DMS53 treated with DMSO at 0.1 percent for 48 hours (cell line): ENCODE results near the gene TOM1L2.
A peak's percentile ranks its signal among the peaks of the same experiment; 100 is the strongest.

ENCODE experiments used
- DNase-seq: peaks from one replicate; lab custom pipeline; 2025; ENCODE audit not compliant: unreplicated experiment; lab: John Stamatoyannopoulos, UW

TOM1L2 gene

GRCh38 chr17:17880577-17881196, 91.5 kb downstream of the TOM1L2 start:
- no peak for DNase-seq

DNA sequence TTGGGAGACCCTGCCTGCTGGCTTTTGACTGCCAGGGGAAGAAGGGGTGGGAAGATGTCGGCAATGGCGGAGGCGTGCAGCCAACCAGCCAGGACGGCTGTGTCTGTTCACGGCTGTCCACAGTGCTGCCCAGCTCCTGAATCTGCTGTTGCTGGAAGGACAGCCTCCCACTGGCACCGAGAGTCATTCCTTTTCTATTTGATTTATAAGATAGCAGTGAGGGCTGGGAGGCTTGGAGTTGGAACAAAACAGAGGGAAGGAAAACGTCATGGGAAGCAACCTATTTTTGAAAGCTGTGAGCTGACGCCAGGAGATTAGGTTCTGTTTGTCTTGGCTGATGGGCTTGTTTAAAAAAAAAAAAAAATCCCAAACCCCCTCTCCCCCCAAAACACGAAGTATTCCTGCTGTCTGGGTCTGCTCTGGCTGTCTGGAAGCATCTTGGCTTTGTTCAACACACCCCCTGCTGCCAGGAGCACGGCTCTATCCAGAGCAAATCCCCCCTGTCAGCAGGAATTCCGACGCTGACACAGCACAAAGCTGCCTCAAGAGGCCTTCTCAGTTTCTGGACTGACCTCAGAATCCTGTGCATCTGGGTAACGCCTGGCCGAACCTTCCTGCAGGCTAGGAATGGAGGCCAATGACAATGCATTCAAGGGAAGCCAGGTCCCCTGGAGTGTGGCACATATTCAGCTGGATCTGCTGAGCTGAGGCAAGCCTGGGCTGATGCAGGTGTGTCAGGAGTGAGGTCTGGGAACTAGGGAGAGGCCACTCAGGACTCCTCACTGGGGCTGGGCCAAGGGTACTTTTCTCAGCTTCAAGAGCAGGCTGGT, 94.5 kb downstream of the TOM1L2 start:
- DNase-seq: no peak

GRCh38 chr17:17876959-17877528, 95.2 kb downstream of the TOM1L2 start:
- DNase-seq: no peak

- DNase-seq: no peak
These were observed 97.7 kb downstream of the TOM1L2 start for GRCh38 chr17:17874478-17874877.

GRCh38 chr17:17873450-17873991, 98.7 kb downstream of the TOM1L2 start:
- DNase-seq: no peak

GRCh38 chr17:17872547-17873345, 99.5 kb downstream of the TOM1L2 start:
- DNase-seq: no peak

DNA sequence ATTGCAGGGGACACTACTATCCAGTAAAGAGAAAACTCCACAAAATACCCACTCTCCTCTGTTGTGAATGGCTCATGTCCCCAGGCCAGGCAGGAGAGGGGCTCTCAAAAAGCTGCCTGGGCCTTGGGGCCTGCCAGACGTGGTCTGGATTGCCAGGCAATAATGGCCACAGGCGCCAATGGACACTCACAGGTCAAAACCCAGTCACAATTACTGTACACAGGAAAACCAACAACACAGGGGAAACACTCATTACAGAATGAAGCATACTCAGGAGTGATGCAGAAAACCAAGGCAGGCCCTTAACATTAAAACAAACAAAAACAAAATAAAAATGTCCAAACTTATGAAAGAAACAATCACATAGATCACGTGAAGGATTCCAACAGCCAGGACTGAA, 100.3 kb downstream of the TOM1L2 start:
- DNase-seq: no peak

GRCh38 chr17:17870247-17870646, 102.0 kb downstream of the TOM1L2 start:
- no peak for DNase-seq

DNA sequence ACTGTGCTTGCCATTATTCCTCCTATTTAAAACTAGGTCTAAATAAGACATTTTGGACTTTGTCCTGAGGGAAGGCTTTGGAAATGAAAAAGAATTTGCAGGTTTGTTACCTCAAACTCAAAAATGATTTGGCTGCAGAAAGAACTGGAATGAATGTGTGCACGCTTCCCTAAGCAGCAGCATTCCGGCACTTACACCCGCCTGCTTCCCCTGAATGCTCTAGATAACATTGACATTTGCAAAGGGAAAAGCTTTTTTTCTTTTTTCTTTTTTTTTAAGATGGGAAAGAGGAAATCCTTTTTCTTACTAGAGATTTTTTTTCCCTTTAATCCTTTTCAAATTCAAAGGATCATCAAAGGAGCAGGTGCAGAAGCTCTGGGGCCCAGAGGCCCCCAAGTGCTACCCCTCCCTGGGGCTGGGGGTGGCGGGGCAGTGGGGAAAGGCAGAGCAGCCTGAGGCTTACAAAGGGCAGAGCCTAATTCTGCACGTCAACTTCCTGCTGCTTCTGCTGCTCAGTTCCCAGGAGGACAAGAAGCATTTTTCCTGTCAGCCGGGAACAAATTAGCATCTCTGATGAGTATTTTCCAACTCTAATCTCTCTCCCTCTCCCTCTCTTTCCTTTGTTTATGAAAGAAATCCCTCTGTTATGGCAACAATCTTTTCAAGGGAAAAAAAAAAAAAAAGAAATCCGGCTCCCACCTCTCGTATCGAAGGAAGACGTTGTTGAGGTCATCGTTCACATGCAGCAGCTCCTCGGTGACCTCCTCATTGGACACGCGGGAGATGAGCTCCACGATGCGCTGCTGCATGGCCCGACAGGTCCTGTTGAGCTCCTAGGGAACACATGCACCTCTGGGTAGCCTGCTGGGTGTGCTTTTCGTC, 103.3 kb downstream of the TOM1L2 start:
- no peak for DNase-seq

DNA sequence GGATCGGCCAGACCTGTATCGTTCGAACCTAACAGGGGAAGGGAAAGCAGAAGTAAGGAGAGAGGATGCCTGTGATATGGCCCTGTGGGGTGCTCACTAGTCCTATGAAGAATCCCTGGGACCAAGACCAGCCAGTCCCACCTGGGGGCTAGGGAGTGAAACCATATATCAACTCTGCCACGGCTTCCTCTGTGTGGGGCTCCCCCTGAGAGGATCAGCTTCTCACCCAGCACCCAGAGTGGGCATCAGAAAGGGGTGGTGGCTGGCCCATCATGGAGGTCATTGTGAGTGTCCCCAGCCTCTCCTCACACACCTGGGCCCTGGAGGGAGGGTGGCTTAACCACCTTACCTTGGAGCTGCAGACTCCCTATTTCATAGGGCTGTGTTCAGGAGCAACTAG, 105.3 kb downstream of the TOM1L2 start:
- DNase-seq: no peak

DNA sequence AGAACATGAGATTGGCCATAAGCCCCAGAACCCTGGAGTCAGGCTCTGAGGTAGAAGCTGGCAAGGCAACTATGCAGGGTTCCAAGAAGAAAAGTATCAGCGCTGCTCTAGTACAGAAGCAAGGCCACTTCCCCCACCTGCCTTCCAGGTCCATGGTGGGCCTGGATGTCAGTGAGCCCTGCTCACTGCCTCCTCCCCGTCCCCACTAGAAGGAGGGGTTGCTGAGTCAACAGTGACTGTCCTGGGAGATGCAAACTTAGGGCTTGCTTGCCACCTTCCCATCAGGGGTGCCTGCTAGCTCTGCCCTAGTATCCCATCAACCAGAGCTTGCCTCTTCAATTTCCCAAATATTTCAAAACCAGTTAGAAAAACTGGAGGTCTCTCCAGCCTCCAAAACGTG, 105.8 kb downstream of the TOM1L2 start:
- no peak for DNase-seq

DNA sequence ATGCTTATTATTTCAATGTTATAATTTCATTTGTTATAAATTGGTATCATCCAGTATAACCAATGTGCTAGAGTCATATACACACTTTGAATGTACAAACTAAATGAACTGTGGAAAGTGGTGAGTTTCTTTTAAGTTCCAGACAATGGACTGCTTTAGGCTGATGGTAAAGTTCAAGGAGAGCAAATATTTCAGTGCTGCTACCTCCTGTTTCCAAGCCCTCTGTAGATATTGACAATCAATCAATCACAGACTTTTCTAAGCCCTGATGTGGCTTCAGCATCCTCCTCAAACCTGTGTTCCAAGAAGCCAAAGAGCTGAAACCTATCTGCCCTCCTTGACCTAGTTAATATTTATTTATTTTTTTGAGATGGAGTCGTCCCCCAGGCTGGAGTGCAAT, 107.2 kb downstream of the TOM1L2 start:
- no peak for DNase-seq

DNA sequence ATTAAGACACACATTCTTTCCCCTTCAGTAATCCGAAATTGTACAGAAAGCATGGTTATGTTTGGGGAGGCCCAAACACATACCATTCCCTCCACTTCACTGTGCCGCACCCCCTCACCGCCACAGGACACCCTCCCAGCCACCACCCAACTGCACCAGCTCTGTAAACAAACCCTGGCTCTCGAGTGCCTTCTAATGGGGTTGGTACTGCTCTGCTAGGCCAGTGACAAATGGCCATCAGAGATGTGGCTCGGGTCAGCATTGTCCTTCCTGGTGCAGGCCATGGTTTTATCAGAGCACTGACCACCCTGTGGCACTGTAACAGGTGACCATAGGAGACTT, 111.5 kb downstream of the TOM1L2 start:
- no peak for DNase-seq

DNA sequence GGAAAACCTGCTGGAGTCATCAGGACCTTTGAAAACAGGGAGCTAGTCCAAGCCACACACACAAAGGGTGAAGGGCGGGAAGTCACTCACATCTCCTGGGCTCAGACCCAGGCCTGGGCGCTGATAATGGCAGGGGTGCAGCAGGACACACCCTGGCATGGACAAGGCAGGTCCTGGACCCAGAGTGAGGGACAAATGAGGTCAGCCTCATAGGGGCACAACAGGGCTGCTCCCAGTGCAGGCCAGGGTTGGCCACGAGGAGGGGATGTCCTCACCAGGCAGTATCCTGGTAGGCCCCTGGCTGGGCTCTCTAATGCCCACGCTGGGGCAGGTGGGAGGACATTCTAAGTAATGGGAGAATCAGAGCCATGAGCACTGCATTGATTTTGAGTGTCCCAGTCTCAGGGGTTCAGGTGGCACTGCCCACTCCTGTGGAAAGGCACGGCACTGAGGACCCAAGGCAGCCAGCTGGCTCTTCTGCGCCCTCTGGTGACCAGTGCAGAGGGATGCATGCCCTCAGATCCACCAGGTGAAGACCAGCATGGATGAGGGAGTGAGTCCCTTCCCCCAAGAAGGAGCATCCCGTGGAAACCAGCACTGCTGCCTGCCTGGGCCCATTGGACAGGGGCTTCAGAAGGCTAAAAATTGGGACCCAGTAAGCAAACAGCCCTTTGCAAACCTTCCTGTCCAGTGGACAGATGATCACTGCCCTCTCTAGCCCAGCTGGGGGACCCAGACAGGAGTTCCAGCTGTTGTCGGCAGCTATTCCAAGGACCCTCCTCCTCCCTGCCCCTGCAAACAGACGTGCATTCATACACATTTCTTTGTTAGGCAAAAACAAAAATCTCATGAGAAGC, 112.1 kb downstream of the TOM1L2 start:
- DNase-seq: peak; percentile 16

DNA sequence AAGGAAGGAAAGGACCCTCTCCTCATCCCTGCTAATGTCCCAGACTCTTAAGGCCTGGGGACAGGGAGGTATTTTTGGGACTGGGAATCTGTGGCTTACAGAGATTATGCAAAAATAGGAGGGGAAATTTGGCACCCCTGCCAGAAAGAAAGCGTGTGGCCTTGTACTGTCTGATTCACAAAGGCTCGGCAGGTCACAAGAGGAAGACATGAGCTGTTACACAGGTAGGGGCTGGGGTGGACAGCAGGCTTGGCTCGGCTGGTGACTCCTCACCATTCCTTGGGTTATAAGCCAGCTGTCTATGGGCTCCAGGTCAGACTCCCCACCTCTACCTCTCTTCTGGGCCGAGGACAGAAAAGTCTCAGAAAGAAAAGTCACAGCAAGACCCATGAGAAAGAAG, 114.7 kb downstream of the TOM1L2 start:
- DNase-seq: no peak

- DNase-seq: no peak
These were observed 115.8 kb downstream of the TOM1L2 start for GRCh38 chr17:17856386-17856785.

- DNase-seq: no peak
These were observed 116.2 kb downstream of the TOM1L2 start for GRCh38 chr17:17855976-17856375.

DNA sequence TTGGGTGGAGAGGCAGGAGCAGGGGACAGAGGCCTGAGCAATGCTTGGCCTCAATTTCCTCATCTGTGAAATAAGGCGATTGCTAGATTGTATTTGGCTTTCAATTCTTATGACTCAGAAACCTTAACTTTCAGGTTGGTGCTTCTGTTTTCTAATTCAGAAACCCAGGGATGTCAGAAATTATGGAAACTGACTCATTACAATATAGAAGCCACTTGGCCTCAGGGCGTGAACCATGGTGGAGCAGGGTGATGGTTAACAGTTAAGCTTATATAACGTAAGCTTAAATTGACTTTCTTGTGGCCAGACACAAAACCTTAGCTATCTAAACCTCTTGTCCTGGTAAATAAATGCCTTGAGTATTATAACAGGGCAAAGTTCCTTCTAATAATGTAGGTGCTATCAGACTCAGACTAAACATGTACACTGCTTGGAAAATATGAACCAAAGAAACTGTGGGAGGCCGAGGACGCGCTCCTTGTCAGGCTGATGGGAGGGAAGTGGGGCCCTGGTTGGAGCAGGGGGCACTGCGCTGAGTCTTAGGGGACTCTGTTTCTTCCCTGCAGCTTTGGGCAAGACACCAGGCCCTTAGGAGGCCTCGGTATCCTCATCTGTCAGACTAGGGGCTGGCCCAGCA, 118.3 kb downstream of the TOM1L2 start:
- DNase-seq: no peak

DNA sequence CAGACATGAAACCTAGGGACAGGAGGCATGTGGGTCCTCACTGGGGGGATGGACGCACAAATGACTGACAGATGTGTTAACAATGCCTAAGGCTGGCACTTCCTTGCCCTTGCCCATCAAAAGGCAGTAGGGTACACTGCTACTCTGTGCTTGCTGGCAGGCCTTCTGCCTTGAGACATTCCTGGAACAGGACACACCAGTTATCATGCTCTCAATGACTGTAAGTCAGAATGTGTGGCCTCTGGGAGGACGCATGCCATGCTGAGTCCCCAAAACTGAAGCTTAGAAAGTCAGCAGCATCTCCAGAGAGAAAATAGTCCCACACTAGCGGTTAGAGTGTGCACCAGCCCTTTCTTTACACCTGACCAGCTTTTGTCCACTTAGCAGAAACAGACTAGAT, 119.3 kb downstream of the TOM1L2 start:
- no peak for DNase-seq
